ENCODE results near the gene F11R. TPM values are rescaled to one million over a fixed set of nuclear protein-coding genes. Genes with fewer than 3 reads are reported as not detected.
A peak's percentile ranks its signal among the peaks of the same experiment; 100 is the strongest.
"Not testable (repeated sequence)": the region's sequence is repeated elsewhere in the genome, so short reads cannot be mapped to it uniquely, and the experiment has no call there.

F11R gene
- total RNA-seq, 1 experiment from 2014 or later = 9.2 TPM

- no peak for DNase-seq (ENCODE audit: low spot score)
Measured at GRCh38 chr1:161044535-161044907, 23.6 kb upstream of the F11R start.

GRCh38 chr1:161039546-161039945 lies 18.6 kb upstream of the F11R start:
- no peak for DNase-seq (ENCODE audit: low spot score)

GRCh38 chr1:161039154-161039545 lies 18.2 kb upstream of the F11R start:
- no peak for DNase-seq (ENCODE audit: low spot score)

GRCh38 chr1:161038523-161039153 lies 17.7 kb upstream of the F11R start, which contains the start of gene TSTD1:
TSTD1 (minus strand) TSS chr1:161038964; CDS start chr1:161038889, 75 bp downstream.
- DNase-seq (ENCODE audit: low spot score) = no peak

- no peak for DNase-seq (ENCODE audit: low spot score)
Measured at GRCh38 chr1:161037661-161038522, 16.9 kb upstream of the F11R start.

GRCh38 chr1:161033751-161034150 lies 12.8 kb upstream of the F11R start:
- DNase-seq (ENCODE audit: low spot score) = no peak

GRCh38 chr1:161032409-161032808 lies 11.5 kb upstream of the F11R start:
- DNase-seq (ENCODE audit: low spot score) = no peak

- no peak for DNase-seq (ENCODE audit: low spot score)
Measured at GRCh38 chr1:161031874-161032273, 10.9 kb upstream of the F11R start.

GRCh38 chr1:161029466-161029865 lies 8.5 kb upstream of the F11R start:
- DNase-seq (ENCODE audit: low spot score) = not testable (repeated sequence)

GRCh38 chr1:161026954-161027353 lies 6.0 kb upstream of the F11R start:
- not testable (repeated sequence) for DNase-seq (ENCODE audit: low spot score)

- not testable (repeated sequence) for DNase-seq (ENCODE audit: low spot score)
Measured at GRCh38 chr1:161022432-161022831, 1.5 kb upstream of the F11R start.

GRCh38 chr1:161021970-161022353 lies 1.0 kb upstream of the F11R start:
- DNase-seq (ENCODE audit: low spot score) = no peak

GRCh38 chr1:161021165-161021969 lies 415 bp upstream of the F11R start:
- peak; percentile 85 for DNase-seq (ENCODE audit: low spot score)

- no peak for DNase-seq (ENCODE audit: low spot score)
Measured at GRCh38 chr1:161019751-161020495, 1.0 kb downstream of the F11R start.

GRCh38 chr1:161019111-161019660 lies 1.8 kb downstream of the F11R start:
- not testable (repeated sequence) for DNase-seq (ENCODE audit: low spot score)

GRCh38 chr1:161018631-161018930 lies 2.4 kb downstream of the F11R start:
- DNase-seq (ENCODE audit: low spot score) = no peak

GRCh38 chr1:161017756-161018630 lies 3.0 kb downstream of the F11R start:
- no peak for DNase-seq (ENCODE audit: low spot score)

- DNase-seq (ENCODE audit: low spot score) = not testable (repeated sequence)
Measured at GRCh38 chr1:161017181-161017580, 3.8 kb downstream of the F11R start.

GRCh38 chr1:161016683-161017082 lies 4.3 kb downstream of the F11R start:
- DNase-seq (ENCODE audit: low spot score) = not testable (repeated sequence)

- DNase-seq (ENCODE audit: low spot score) = no peak
Measured at GRCh38 chr1:161013488-161014230, 7.3 kb downstream of the F11R start.
